ENCODE measurements around the gene PLXNB2.

- no peak for TF ChIP-seq CTCF (IDR thresholded peaks at IDR 0.05 in 4 of 5, conservative IDR thresholded peaks at IDR 0.05 in 1 of 5)
- TF ChIP-seq POLR2A (IDR thresholded peaks at IDR 0.05): no peak
Measured at GRCh38 chr22:50311606-50312351, 4.3 kb upstream of the PLXNB2 start.

Measured in gastrocnemius medialis (tissue), 4 donors.